A172 (cell line): Measurements from ENCODE around the gene MAP3K8. TPM values are rescaled to one million over a fixed set of nuclear protein-coding genes. Genes with fewer than 3 reads are reported as not detected.
"Not testable (repeated sequence)": the region's sequence is repeated elsewhere in the genome, so short reads cannot be mapped to it uniquely, and the experiment has no call there.

Experiments
- DNase-seq: peaks from one replicate; pipeline ENCODE4 v3.0.0-alpha.2; 2015; ENCODE audit warnings: low spot score
- total RNA-seq: library from RNA; depleted of rRNA; stranded (reverse); fragments of >200 nt; shearing (Covaris generic); gene quantifications from 2 replicates; pipeline ENCODE4 v1.2.3, GENCODE V29; 2014

Gene MAP3K8
- total RNA-seq, 1 experiment from 2014 or later = 12.4 TPM

DNA sequence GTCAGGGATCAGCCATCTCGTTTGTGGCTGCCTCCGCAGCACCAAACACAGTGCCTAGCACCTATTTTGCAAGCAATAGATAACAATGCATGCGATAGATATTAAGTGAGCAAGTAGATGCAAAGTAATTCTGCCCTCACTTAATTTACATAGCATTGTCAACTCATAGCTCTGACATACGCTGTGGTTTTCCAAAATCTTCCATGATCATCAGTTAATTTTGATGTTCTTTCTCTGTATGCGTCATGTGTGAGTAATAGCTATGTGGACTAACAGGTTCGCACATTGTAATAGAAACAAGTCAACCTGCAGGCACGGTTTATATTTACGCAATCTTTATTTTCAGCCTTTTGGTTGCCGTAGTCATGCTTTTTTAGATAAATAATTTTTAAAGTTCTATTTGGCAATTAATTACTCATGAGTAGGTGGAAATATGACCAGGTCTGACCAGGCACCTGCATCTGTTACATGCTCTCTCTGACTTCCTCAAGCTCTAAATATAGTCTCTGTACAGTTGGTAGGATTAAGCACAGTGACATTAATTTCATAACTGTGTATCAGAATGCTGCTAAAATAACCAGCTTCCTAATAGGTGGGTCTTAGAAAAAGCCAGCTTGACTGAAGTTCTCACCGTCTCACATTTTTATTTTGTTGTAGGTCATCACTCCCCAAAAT, 13.3 kb downstream of the MAP3K8 start:
- DNase-seq = no peak

- no peak for DNase-seq
Observed at GRCh38 chr10:30448092-30448491, 14.1 kb downstream of the MAP3K8 start.

DNA sequence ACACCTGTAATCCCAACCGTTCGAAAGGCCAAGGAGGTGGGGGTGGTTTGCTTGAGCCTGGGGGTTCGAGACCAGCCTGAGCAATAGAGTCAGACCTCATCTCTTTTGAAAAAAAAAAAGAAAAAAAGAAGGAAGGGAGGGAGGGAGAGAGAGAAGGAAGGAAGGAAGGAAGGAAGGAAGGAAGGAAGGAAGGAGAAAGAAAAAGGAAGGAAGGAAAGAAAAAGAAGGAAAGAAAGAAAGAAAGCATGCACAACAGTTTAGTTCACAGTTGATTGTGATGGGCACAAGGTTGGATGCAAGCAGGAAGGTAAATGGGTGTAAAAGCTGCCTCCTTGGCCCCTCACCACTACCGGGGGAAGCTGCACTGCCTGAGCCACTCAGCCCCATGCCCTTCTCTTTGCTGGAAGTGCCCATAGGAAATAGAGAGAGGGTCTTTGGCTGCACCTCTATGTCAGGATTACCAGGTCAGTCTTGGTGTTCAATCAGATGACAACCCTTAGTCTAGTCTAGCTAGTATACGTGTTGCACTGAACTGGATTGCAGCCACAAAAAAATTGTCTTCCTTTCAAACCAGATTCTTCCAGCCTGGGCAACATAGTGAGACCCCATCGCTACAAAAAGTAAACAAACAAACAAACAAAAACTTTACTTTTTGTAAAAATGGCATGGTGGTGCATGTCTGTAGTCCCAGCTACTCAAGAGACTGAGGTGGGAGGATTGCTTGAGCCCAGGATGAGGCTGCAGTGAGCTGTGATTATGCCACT, 20.0 kb downstream of the MAP3K8 start:
- DNase-seq = no peak

- peak; percentile 10 for DNase-seq
Observed at GRCh38 chr10:30454744-30455510, 20.9 kb downstream of the MAP3K8 start.

DNA sequence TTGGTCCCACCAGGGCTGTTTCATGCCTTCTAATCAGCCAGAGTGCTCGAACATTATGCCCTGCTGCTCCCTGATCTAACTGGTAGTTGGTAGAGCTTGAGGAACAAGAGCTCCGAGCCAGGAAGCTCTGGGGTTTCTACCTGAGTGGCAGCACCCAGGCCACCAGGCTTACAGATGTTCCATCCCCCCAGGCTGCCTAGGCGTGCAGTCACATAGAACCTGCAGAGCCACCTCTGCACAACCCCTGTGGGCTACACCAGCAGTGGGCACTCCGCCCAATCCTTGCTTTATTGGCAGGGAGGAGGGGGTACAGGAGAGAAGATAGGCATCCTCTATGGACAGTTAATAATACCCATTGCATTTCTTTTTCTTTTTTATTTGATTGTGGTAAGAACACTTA, 21.8 kb downstream of the MAP3K8 start:
- no peak for DNase-seq

- no peak for DNase-seq
Observed at GRCh38 chr10:30456266-30456665, 22.3 kb downstream of the MAP3K8 start.

- no peak for DNase-seq
Observed at GRCh38 chr10:30459283-30459682, 25.3 kb downstream of the MAP3K8 start.

GRCh38 chr10:30460121-30460520, 26.1 kb downstream of the MAP3K8 start:
- DNase-seq = no peak

DNA sequence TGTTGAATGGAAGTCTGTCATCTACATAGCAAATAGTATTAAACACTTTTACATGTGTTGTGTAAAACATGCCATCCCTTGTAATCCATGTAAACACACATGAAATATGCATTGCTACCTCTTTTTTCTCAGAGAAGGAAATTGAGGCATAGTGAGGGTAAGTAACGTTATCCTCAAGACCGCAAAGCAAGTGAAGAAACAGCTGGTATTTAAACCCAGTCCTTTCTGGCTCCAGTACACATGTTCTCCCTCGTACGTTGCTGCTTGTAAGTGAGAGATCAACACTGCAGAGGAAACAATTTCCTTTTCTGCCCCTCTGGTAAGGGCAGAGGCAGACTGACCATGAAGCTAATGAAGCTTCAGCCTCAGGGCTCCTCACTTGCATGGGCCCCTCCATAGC, 28.5 kb downstream of the MAP3K8 start:
- DNase-seq = no peak

GRCh38 chr10:30463944-30464451, 30.0 kb downstream of the MAP3K8 start:
- peak; percentile 38 for DNase-seq

DNA sequence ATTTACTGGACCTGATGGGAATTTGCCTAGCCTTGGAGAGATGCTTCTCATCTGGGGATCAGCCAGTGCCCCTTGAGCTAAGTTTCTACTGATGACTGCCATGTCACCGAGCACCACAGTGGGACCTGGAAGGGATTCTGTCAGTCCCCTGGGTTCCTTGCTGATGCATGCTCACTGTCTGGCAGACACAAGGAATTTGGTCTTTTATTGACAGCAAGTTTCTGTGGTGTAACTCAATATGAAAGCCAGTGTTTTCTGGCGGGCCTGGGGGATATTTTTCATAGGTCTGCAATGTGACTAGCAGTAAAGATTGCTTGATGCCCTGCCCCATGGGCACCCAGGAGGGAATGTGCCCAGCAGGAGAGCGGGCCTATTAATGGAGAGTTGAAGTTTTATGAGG, 30.7 kb downstream of the MAP3K8 start:
- no peak for DNase-seq

GRCh38 chr10:30466445-30466844, 32.5 kb downstream of the MAP3K8 start:
- no peak for DNase-seq

DNA sequence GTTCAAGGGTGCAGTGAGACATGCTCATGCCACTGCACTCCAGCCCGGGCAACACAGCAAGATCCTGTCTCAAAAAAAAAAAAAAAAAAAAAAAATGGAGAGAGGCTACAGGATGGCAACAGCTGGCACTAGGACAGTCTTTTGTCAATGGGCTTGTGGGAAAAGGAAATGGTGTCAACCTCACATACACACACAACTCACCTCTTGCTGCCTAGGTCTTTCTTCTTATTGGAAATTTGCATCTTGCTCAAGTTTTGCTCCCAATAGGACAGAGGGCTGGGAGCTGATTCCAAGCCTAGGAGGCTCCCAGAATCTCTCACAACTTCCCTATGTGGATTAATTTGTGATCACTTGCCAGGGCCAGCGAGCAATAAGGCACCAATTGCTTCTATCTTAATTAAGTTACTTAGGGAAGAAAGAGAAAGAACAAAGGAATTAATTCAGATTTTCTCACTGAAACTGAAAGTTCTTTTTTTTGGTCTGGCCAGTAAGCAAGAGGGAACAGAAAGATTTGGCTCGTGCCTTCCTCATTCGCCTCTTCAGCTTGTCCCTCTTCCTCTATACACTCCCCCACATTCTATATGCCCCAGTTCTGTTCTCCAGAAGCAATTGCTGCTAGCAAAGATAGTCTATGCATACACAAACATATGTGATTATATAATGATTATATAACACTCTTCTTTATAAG, 33.8 kb downstream of the MAP3K8 start:
- DNase-seq = no peak

DNA sequence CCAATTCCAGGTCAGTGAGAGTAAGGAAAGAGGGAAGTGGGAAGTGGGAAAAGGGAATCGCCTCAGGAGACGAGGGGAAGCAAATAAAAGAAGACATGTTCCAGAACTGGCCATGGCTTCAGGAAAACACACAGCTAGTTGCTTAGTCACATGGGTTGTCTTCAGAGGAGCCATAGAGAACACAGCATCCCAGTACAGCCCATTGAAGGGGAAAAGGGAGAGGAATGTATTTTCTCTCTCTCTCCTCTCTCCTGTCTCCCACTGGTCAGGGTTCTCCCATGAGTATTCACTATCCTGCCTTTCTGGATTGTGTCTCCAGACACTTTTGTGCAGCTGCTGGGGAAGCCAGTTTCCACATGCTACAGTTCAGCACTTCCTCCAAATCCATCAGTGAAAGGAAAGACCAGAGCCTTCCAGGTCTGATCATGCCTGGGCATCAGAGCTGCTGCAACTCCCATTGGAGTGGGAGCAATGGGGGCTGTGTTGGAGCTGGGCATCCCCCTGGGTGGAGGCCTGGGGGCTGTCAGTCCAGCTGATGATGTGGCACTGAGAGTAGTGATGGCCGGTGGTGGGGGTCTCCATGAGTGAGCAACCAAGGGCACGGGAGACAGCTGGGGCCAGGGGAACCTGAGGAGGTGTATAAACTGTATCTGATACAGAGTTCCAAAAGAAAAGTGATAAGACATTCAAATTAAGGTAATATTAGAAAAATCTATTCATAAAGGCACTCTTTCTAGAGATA, 38.6 kb downstream of the MAP3K8 start:
- DNase-seq = no peak

GRCh38 chr10:30475515-30475914, 41.5 kb downstream of the MAP3K8 start:
- not testable (repeated sequence) for DNase-seq

GRCh38 chr10:30476511-30477155, 42.6 kb downstream of the MAP3K8 start:
- DNase-seq = no peak

DNA sequence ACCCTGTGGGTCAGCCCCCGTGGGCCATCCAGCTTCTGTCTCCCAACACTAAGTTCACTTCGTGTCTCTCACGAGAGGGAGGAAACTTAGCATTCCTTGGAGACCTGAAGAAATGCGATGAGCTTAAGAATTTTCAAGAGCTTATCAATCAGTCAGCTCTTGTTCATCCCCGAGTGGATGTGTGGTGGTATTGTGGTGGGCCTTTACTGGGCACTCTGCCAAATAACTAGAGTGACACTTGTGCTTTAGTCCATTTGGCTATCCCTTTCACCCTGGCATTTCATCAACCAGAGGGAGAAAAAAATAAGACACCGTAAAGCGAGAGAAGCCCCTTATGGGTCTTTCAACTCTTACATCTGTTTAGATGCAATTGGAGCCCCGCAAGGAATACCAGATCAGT, 45.5 kb downstream of the MAP3K8 start:
- not testable (repeated sequence) for DNase-seq

DNA sequence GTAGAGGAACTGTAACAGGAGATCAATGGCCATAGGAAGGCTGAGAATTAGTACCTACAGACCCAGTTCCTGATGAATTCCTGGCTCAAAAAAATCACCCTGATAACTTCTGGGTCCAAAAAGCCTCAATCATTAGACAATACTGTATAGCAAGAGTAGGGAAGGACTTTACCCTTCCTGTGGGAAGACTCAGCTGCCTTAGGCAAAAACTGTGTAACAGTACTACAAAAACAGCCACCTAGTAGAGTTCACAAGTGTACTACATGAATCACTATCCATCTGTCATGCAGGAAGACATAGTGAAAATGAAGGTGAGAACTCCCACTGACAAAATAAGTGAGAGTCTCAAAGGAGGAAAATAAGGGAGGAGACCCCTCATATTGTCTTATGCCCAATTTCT, 47.6 kb downstream of the MAP3K8 start:
- DNase-seq = no peak

GRCh38 chr10:30488316-30488715, 54.3 kb downstream of the MAP3K8 start:
- DNase-seq = no peak

DNA sequence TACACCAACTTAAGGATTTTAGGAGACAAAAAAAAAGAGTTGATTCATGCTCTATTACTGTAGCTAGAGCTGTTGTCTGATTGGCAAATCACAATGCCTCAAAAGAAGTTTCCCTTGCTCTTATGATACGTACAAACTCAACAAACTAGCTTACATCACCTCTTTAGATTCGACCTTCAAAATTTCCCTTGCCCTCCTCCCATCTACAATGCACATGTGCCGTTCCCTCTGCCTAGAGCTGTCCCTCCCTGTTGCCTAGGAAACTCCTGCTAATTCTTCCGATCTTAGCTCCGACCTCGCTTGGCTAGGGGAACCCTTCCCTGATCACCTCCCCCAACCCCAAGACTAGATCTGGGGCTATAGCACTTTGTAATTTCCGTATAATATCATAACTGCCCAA, 55.4 kb downstream of the MAP3K8 start:
- DNase-seq = no peak
